GM19395 (cell line): ENCODE data around the gene UBQLN1.
A peak's percentile ranks its signal among the peaks of the same experiment; 100 is the strongest.
"Not testable (repeated sequence)": the region's sequence is repeated elsewhere in the genome, so short reads cannot be mapped to it uniquely, and the experiment has no call there.

Source experiments
- ATAC-seq: cut with Tn5 transposase; IDR thresholded peaks from one replicate; pipeline ENCODE4 v1.9.1; 2021; ENCODE audit warnings: mild to moderate bottlenecking, moderate library complexity; ENCODE audit not compliant: unreplicated experiment

Gene UBQLN1

DNA sequence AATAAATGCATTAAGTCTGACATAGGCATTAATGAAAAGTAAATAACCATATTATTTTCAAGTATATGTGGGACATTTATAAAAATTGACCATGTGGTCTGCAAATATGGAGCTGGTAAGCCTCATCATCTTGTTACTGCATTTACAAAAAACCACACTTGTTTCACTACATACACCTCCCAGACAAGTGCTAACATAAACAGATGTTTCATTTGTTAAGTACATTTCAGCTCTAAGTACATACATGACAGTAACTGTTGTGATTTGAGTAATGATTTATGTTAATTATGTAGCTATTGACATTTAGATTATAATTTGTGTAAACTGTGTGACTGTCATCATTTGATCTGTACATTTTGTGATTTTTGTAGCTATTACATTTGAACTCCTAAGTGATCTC is 70.9 kb downstream of the UBQLN1 start:
- ATAC-seq = no peak

DNA sequence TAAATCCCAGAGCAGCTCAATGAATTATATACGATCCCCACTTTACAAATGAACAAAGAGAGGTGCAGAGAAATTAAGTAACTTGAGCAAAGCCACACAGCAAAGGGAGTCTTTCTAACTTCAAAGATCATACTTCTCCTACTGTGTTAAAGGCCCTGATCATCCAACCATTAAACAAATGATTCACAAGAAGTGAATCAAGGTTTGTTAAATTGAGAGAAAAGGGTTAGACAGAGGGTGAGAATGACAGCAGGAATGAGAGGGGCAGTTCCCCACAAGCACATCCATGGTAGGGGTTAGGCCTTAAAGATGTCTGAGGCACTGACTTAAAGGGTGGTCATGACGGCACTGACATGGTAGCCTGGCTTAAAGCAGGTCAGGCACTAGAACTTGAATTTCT is 74.1 kb downstream of the UBQLN1 start:
- ATAC-seq = no peak

DNA sequence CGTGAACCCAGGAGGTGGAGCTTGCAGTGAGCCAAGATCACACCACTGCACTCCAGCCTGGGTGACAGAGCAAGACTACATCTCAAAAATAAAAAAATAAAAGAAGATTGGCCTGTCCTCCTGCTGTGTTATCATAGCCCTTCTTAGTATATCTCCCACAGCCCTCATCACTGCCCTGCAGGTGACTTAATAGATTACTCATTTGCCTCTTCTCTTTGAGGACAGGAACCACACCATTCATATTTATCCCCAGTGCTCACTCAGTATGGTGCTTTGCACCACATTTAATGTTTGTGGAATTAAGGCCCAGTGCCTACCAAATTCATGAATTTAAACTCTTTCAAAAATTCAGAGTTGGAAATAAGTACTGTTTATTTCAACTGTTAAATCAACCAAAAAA is 74.5 kb downstream of the UBQLN1 start:
- no peak for ATAC-seq

DNA sequence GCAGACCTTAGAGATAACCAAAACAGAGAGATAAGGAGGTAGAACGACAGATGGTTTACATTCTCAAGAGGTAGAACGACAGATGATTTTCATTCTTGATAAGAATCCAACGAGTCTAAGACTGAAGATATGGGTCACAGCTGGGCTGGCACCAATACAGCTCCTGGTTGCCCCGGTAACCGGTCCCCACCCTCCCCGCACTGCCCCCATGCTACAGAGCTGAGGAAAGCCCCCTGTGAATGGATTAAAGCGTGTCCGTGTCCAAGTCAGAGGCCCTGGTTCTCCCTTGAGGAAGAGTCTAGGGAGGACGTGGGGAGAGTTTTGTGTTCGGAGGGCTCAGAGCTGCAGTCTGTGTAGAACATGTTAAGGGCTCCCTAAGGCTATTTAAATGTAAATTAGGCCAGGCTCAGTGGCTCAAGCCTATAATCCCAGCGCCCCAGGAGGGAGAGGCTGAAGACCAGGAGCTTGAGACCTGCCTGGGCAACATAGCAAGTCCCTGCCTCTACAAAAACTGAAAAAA is 76.8 kb downstream of the UBQLN1 start:
- no peak for ATAC-seq

DNA sequence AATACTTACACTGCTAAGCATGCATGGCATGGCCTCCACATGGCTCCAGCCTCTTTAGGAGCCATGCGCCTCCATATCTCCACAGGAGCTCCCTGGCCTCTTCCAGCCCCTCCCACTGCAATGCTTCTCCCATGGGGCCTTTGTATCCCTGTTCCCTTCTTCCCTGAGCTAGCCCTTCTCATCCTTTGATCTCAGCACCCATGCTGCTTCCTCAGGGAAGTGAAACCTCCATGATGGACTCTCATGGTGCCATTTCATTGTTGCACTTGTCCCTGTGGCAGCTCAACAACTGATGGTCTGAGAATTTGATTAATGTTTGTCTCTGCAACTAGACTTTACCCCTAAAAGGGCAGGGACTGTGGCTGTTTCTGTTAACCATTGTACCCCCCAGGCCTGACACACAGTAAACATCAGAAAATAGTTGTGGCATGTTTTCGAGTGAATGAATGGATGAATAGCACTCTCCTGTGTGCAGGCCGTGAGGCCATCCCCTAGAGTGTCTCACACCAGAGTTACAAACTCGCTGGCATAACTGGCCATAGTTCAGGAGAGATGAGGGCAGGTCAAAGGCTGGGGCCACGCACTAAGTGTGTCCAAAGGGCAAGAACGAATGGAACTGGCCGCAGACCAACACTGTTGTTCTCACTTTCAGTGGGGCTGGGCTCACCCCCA is 78.2 kb downstream of the UBQLN1 start:
- ATAC-seq = no peak

DNA sequence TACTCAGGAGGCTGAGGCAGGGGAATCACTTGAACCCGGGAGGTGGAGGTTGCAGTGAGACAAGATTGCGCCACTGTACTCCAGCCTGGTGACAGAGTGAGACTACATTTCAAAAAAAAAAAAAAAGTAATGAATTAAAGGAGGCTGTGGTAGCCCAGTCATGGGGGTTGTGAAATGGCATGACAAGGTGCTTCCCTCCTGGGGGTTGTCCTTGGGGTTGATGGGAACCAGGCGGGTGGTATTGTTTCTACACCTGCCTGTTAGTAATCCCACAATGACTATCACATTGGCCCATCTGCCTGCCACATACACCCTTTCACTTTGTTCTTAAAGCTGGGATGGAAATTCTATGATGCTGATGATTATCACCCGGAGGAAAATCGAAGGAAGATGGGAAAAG is 79.2 kb downstream of the UBQLN1 start:
- ATAC-seq = no peak

DNA sequence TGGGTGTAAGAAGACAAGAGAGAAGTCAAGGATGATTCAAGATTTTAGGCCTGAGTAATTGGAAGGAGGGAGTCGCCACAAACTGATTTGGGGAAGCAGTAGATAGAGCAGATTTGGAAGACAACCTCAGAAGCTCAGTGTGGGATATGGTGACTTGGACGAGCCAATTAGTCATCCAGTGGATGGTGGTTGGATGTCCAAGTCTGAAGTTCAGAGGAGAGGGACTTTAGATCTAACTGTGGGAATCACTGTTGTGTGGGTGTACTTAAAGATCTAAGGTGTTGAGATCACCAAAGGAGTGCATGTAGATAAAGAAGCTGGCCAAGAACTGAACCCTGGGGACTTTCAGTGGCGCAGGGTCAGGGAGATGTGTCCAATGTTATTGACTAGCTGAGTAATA is 82.6 kb downstream of the UBQLN1 start:
- ATAC-seq = no peak

DNA sequence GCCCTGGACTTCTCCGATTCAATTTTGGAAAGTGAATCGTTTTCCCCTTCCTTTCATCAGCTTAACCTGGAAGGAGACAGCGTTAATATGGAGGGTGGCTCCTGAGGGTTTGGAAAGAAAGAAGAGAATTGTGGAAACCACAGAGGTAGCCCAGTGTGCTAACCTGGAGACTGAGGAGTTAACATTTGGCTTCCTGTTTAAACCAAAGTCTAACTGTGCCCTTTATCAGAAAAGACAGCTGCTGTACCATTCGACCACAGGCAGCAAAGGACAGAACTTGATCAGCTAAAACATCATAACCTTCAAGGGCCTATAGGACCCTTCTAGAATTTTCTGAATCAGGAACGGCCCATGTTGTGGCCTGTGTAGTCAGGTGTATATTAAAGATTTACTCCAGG is 84.1 kb downstream of the UBQLN1 start:
- peak; percentile 35 for ATAC-seq

DNA sequence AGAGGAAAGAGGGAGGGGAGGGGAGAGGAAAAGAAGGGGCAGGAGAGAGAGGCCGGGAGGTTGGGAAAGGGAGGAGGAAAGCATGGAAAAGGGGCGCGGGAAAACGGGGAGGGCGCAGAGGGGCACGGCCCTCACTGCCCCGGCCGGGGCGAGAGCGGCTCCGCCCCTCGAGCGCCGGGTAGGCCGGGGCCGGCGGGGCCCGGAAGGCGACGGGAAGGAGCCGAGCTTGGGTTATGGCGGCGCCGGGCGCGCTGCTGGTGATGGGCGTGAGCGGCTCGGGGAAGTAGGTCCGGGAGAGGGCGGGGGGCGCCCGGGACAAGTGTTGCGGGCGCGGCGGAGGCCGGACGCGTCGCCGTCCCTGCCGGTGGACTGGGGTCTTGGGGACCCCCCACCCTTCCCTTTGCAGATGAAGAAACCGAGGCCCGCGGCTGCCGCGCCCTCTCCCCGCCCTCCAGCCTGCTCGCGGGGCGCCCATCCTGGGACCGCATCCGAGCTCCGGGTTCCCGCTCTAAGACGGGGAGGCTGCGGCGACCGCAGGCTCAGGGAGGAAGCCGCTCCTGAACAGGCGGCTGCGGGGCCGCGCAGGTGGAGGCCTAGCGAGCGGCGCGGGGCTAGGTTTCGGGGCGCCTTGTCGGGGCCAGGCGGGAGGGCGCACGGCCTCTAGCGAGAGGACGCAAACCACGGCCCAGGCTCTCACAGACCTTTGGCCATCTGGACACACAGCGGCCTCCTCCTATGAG is 84.6 kb downstream of the UBQLN1 start, which contains the start of gene IDNK:
TSS of gene IDNK (plus strand) at position 205 of the 740 bp plus-strand sequence. CDS start at position 234, 29 bp downstream.
- peak; percentile 78 for ATAC-seq

DNA sequence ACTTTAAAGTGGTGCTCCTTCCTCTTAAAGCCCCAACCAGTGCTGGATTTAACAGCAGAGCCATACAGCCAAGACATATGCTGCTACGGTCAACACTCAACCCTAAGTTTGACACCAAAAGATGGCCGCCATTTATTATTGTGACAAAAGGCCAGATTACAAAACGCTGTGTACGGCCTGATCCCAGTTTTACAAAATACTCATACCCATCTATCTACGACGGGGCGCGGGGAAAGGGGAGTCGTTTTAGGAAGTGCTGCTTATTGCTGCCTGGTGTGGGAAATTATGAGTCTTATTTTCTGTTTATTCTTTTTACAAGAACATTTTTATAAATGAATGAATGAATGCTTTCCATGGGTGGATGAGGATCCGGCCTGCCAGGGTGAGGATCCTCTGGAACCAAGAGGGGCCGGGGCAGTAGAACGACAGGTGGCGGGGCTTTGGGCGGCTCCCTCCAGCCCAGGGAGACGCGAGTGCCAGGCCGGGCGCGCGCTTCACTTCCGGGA is 85.3 kb downstream of the UBQLN1 start:
- peak; percentile 56 for ATAC-seq

DNA sequence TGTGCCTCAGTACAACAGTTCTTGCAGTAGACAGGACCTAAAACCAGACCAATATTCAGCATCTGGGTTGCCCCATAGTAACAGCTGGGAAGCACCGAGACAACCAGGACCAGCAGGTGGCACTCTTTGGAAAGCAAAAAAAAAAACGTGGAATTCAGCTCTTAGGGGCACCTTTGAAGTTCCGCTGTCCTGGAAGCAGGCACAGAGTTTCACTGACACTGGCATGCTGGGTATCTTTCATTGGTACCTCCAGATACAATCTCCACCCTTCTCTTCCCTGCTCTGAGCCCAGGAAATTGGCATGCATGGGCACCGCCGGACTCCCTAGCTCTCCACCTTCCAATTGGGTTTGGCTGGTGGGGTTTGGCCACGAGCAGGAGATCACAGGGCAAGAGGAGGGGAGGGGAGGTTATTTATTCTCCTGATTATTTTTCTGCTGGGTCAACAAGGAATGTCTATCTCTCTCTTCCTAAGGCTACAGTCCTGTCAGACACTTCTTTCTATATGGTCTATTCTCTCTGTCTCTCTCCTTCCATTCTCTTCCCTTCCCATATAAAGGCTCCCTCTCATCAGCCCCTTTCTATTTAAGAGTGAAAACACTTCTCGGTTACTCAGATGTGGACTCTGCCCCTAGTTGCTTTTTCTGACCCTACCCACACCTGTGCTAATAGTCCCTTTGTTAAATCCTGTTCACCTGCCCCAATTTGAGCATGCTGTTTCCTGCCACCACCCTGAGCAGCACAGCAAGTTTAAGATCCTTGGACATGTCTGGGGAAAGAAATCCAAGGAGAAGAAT is 86.7 kb downstream of the UBQLN1 start:
- peak; percentile 27 for ATAC-seq

DNA sequence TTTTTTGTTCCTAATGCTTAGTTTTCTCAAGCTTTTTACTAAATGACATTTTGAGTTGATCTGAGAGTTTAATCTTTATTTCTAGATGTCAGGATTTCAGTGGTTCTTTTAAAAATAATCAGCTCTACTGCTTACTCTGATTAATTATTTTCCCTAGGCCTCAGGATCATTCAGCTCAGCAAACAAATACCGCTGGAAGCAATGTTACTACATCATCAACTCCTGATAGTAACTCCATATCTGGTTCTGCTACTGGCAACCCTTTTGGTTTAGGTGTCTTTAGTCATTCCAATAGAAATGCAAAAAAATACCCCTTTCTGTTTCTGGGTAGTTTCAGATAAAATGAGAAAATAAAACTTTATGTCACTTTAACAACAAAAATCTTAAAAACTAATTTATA is 90.5 kb downstream of the UBQLN1 start:
- no peak for ATAC-seq

DNA sequence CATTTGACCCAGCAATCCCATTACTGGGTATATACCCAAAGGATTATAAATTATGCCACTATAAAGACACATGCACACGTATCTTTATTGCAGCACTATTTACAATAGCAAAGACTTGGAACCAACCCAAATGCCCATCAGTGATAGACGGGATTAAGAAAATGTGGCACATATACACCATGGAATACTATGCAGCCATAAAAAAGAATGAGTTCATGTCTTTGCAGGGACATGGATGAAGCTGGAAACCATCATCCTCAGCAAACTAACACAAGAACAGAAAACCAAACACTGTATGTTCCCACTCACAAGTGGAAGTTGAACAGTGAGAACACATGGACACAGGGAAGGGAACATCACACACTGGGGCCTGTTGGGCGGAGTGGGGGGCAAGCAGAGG is 94.5 kb downstream of the UBQLN1 start:
- not testable (repeated sequence) for ATAC-seq
